GM18520 (cell line): ENCODE measurements around the gene XCL1.

Experiments
- ATAC-seq: cut with Tn5 transposase; IDR thresholded peaks from one replicate; pipeline ENCODE4 v1.9.1; 2021; ENCODE audit not compliant: unreplicated experiment

XCL1 gene

GRCh38 chr1:168603501-168604110, 27.2 kb downstream of the XCL1 start:
- no peak for ATAC-seq

GRCh38 chr1:168605443-168605842, 29.0 kb downstream of the XCL1 start:
- ATAC-seq: no peak

GRCh38 chr1:168606096-168606495, 29.7 kb downstream of the XCL1 start:
- ATAC-seq: no peak

- ATAC-seq: no peak
Observed at GRCh38 chr1:168607872-168608428, 31.5 kb downstream of the XCL1 start.

- no peak for ATAC-seq
Observed at GRCh38 chr1:168608796-168609715, 32.7 kb downstream of the XCL1 start.

GRCh38 chr1:168609741-168610510, 33.5 kb downstream of the XCL1 start:
- no peak for ATAC-seq

- no peak for ATAC-seq
Observed at GRCh38 chr1:168613038-168613451, 36.6 kb downstream of the XCL1 start.

GRCh38 chr1:168613691-168614231, 37.4 kb downstream of the XCL1 start:
- no peak for ATAC-seq

- no peak for ATAC-seq
Observed at GRCh38 chr1:168614235-168614634, 37.8 kb downstream of the XCL1 start.

GRCh38 chr1:168615965-168616364, 39.6 kb downstream of the XCL1 start:
- no peak for ATAC-seq

- no peak for ATAC-seq
Observed at GRCh38 chr1:168617974-168618750, 41.8 kb downstream of the XCL1 start.

GRCh38 chr1:168618886-168619285, 42.5 kb downstream of the XCL1 start:
- no peak for ATAC-seq

- no peak for ATAC-seq
Observed at GRCh38 chr1:168621356-168621755, 45.0 kb downstream of the XCL1 start.

GRCh38 chr1:168623003-168623828, 46.8 kb downstream of the XCL1 start:
- ATAC-seq: no peak

- ATAC-seq: no peak
Observed at GRCh38 chr1:168623831-168624230, 47.4 kb downstream of the XCL1 start.

GRCh38 chr1:168626326-168626725, 49.9 kb downstream of the XCL1 start:
- no peak for ATAC-seq

- ATAC-seq: no peak
Observed at GRCh38 chr1:168627370-168627769, 51.0 kb downstream of the XCL1 start.

- no peak for ATAC-seq
Observed at GRCh38 chr1:168628807-168629206, 52.4 kb downstream of the XCL1 start.

- no peak for ATAC-seq
Observed at GRCh38 chr1:168629466-168629865, 53.1 kb downstream of the XCL1 start.
